ENCODE data around the gene GNG7.
A peak's percentile ranks its signal among the peaks of the same experiment; 100 is the strongest.
"Not testable (repeated sequence)": the region's sequence is repeated elsewhere in the genome, so short reads cannot be mapped to it uniquely, and the experiment has no call there.

Gene GNG7

GRCh38 chr19:2556221-2557092 lies 146.0 kb downstream of the GNG7 start:
- DNase-seq (ENCODE audit: low read depth in 2 of 2, low spot score in 1 of 2), result no peak

GRCh38 chr19:2555422-2556220 lies 146.9 kb downstream of the GNG7 start:
- no peak for DNase-seq (ENCODE audit: low read depth in 2 of 2, low spot score in 1 of 2)

GRCh38 chr19:2554856-2555255 lies 147.6 kb downstream of the GNG7 start:
- no peak for DNase-seq (ENCODE audit: low read depth in 2 of 2, low spot score in 1 of 2)

- DNase-seq (ENCODE audit: low read depth in 2 of 2, low spot score in 1 of 2), result no peak
Observed at GRCh38 chr19:2553510-2553909, 149.0 kb downstream of the GNG7 start.

GRCh38 chr19:2552859-2553258 lies 149.6 kb downstream of the GNG7 start:
- peak; percentile 7 to 27 for DNase-seq (ENCODE audit: low read depth in 2 of 2, low spot score in 1 of 2)

- DNase-seq (ENCODE audit: low read depth in 2 of 2, low spot score in 1 of 2), result no peak
Observed at GRCh38 chr19:2551864-2552185, 150.7 kb downstream of the GNG7 start.

- DNase-seq (ENCODE audit: low read depth in 2 of 2, low spot score in 1 of 2), result no peak
Observed at GRCh38 chr19:2551172-2551863, 151.2 kb downstream of the GNG7 start.

GRCh38 chr19:2550431-2551171 lies 151.9 kb downstream of the GNG7 start:
- DNase-seq (ENCODE audit: low read depth in 2 of 2, low spot score in 1 of 2), result no peak

- DNase-seq (ENCODE audit: low read depth in 2 of 2, low spot score in 1 of 2), result no peak
Observed at GRCh38 chr19:2549701-2550191, 152.7 kb downstream of the GNG7 start.

- DNase-seq (ENCODE audit: low read depth in 2 of 2, low spot score in 1 of 2), result no peak
Observed at GRCh38 chr19:2548966-2549365, 153.5 kb downstream of the GNG7 start.

- no peak for DNase-seq (ENCODE audit: low read depth in 2 of 2, low spot score in 1 of 2)
Observed at GRCh38 chr19:2547721-2548120, 154.8 kb downstream of the GNG7 start.

- no peak for DNase-seq (ENCODE audit: low read depth in 2 of 2, low spot score in 1 of 2)
Observed at GRCh38 chr19:2547033-2547680, 155.3 kb downstream of the GNG7 start.

- DNase-seq (ENCODE audit: low read depth in 2 of 2, low spot score in 1 of 2), result no peak
Observed at GRCh38 chr19:2546128-2547032, 156.1 kb downstream of the GNG7 start.

GRCh38 chr19:2545416-2546127 lies 156.9 kb downstream of the GNG7 start:
- not testable (repeated sequence) for DNase-seq (ENCODE audit: low read depth in 2 of 2, low spot score in 1 of 2)

GRCh38 chr19:2544576-2545415 lies 157.7 kb downstream of the GNG7 start:
- no peak for DNase-seq (ENCODE audit: low read depth in 2 of 2, low spot score in 1 of 2)

- peak; percentile 41 to 45 for DNase-seq (ENCODE audit: low read depth in 2 of 2, low spot score in 1 of 2)
Observed at GRCh38 chr19:2543463-2544442, 158.7 kb downstream of the GNG7 start.

GRCh38 chr19:2543072-2543462 lies 159.4 kb downstream of the GNG7 start:
- not testable (repeated sequence) for DNase-seq (ENCODE audit: low read depth in 2 of 2, low spot score in 1 of 2)
